H1 (cell line): ENCODE results near the gene CABLES2. TPM values are rescaled to one million over a fixed set of nuclear protein-coding genes. Genes with fewer than 3 reads are reported as not detected.

ENCODE experiments used
- CTCF ChIA-PET: fragments of 300-600 bp; sonication (Branson Sonifier 250); formaldehyde crosslinking; loops from one replicate; lab custom pipeline; 2021; ENCODE audit not compliant: partially characterized antibody; lab: Charles Lee
- POLR2A ChIA-PET: fragments of 300-600 bp; sonication (Branson Sonifier 250); formaldehyde crosslinking; loops from one replicate; lab custom pipeline; 2021; ENCODE audit warnings: inconsistent platforms; ENCODE audit not compliant: partially characterized antibody; lab: Charles Lee
- DNase-seq, 2 experiments: peaks; one replicate each; pipeline versions ENCODE4 v3.0.0 to v3.0.0-alpha.2; 2010 to 2022; ENCODE audit warnings: low spot score in 2 of 2, low read depth in 1 of 2, mixed read lengths in 1 of 2
- FAIRE-seq: peaks from 2 replicates; lab custom pipeline; 2011; peaks lifted over from hg19 to GRCh38; lab: Jason Lieb, UNC
- H2AFZ ChIP-seq: 2 replicates; pipeline ENCODE4 v1.8.1; 2012; ENCODE audit warnings: low read length, inconsistent platforms
- H2AK5ac ChIP-seq: 2 replicates; pipeline ENCODE4 v1.6.1; 2013; ENCODE audit warnings: low read depth, low read length
- H2BK120ac ChIP-seq: replicated peaks from 2 replicates; pipeline ENCODE3; 2013; ENCODE audit warnings: low read depth, low read length, inconsistent platforms
- H2BK12ac ChIP-seq: 2 replicates; pipeline ENCODE4 v1.6.1; 2013; ENCODE audit warnings: low read depth, low read length
- H2BK15ac ChIP-seq: 2 replicates; pipeline ENCODE4 v1.6.1; 2013; ENCODE audit warnings: low read length
- H2BK20ac ChIP-seq: 2 replicates; pipeline ENCODE4 v1.6.1; 2013; ENCODE audit warnings: low read length
- H2BK5ac ChIP-seq: 2 replicates; pipeline ENCODE4 v1.6.1; 2013; ENCODE audit warnings: low read depth, low read length
- H3K14ac ChIP-seq: 2 replicates; pipeline ENCODE4 v1.6.1; 2013; ENCODE audit warnings: inconsistent platforms; ENCODE audit not compliant: insufficient read length
- H3K18ac ChIP-seq: 2 replicates; pipeline ENCODE4 v1.6.1; 2013; ENCODE audit warnings: low read length; ENCODE audit errors: extremely low read depth
- H3K23ac ChIP-seq: 2 replicates; pipeline ENCODE4 v1.6.1; 2013; ENCODE audit warnings: inconsistent platforms; ENCODE audit not compliant: insufficient read length
- H3K23me2 ChIP-seq: 2 replicates; pipeline ENCODE4 v1.6.1; 2013; ENCODE audit warnings: low read depth, low read length
- H3K27ac ChIP-seq: 2 replicates; pipeline ENCODE4 v1.6.1; 2011; ENCODE audit warnings: low read depth, low read length, inconsistent platforms
- H3K27me3 ChIP-seq, 4 experiments: replicated peaks in 1 of 4; 1 replicate in 1 of 4; 2 replicates in 3 of 4; pipeline versions ENCODE4 v1.6.1 to v1.8.1; 2011 to 2013; ENCODE audit warnings: low read length in 3 of 4, mild to moderate bottlenecking in 3 of 4, inconsistent platforms in 2 of 4, mixed read lengths in 2 of 4, moderate library complexity in 1 of 4; ENCODE audit not compliant: control insufficient read depth in 3 of 4, insufficient read depth in 3 of 4; ENCODE audit errors: extremely low read depth in 1 of 4
- H3K36me3 ChIP-seq, 4 experiments: 2 replicates each; pipeline versions ENCODE4 v1.6.1 to v1.8.1; 2011 to 2013; ENCODE audit warnings: mild to moderate bottlenecking in 4 of 4, low read length in 3 of 4, moderate library complexity in 2 of 4, control low read depth in 1 of 4, inconsistent platforms in 1 of 4; ENCODE audit not compliant: insufficient read depth in 4 of 4, control insufficient read depth in 2 of 4
- H3K4ac ChIP-seq: replicated peaks from 2 replicates; pipeline ENCODE3; 2013; ENCODE audit warnings: low read length, low read depth, mixed read lengths, inconsistent platforms; ENCODE audit not compliant: insufficient read length
- H3K4me1 ChIP-seq, 4 experiments: replicated peaks in 1 of 4; 1 replicate in 1 of 4; 2 replicates in 3 of 4; pipeline versions ENCODE4 v1.6.1 to v1.8.1; 2011 to 2013; ENCODE audit warnings: low read length in 3 of 4, inconsistent platforms in 2 of 4, mixed read lengths in 1 of 4; ENCODE audit not compliant: insufficient read depth in 4 of 4, control insufficient read depth in 3 of 4
- H3K4me2 ChIP-seq, 2 experiments: 2 replicates each; pipeline versions ENCODE4 v1.6.1 to v1.8.1; 2011 to 2013; ENCODE audit warnings: low read depth in 2 of 2, low read length in 2 of 2, control low read depth in 1 of 2, inconsistent platforms in 1 of 2, mild to moderate bottlenecking in 1 of 2; ENCODE audit not compliant: insufficient read depth in 1 of 2
- H3K4me3 ChIP-seq, 4 experiments: fragments of 200-600, 300-600 bp in 1 of 4; sonication (generic), shearing (Covaris generic), sonication (Bioruptor Twin) in 1 of 4; 2 replicates each; pipeline versions ENCODE4 v1.5.1 to v1.8.1; 2011 to 2016; ENCODE audit warnings: low read length in 4 of 4, low read depth in 3 of 4, control low read depth in 2 of 4, inconsistent platforms in 2 of 4, mild to moderate bottlenecking in 2 of 4, mixed read lengths in 1 of 4, moderate library complexity in 1 of 4; ENCODE audit not compliant: insufficient read depth in 2 of 4; ENCODE audit errors: extremely low read depth in 1 of 4
- H3K56ac ChIP-seq: replicated peaks from 2 replicates; pipeline ENCODE3; 2013; ENCODE audit warnings: low read depth, mild to moderate bottlenecking, mixed read lengths, low read length, inconsistent platforms; ENCODE audit not compliant: insufficient read length
- H3K79me1 ChIP-seq: 2 replicates; pipeline ENCODE4 v1.6.1; 2013; ENCODE audit warnings: low read depth, low read length, control low read depth
- H3K79me2 ChIP-seq, 2 experiments: 2 replicates each; pipeline versions ENCODE4 v1.6.1 to v1.8.1; 2012 to 2013; ENCODE audit warnings: low read length in 2 of 2, mild to moderate bottlenecking in 2 of 2, inconsistent platforms in 1 of 2; ENCODE audit not compliant: insufficient read depth in 2 of 2, control insufficient read depth in 1 of 2
- H3K9ac ChIP-seq, 4 experiments: replicated peaks in 1 of 4; 1 replicate in 1 of 4; 2 replicates in 3 of 4; pipeline versions ENCODE4 v1.6.1 to v1.8.1; 2011 to 2013; ENCODE audit warnings: low read depth in 3 of 4, low read length in 3 of 4, control low read depth in 2 of 4, mild to moderate bottlenecking in 2 of 4, moderate library complexity in 2 of 4, inconsistent platforms in 1 of 4; ENCODE audit errors: extremely low read depth in 1 of 4
- H3K9me3 ChIP-seq, 2 experiments: 2 replicates each; pipeline versions ENCODE4 v1.6.1 to v1.8.1; 2012 to 2013; ENCODE audit warnings: mild to moderate bottlenecking in 2 of 2, moderate library complexity in 2 of 2, control low read depth in 1 of 2, inconsistent platforms in 1 of 2, low read depth in 1 of 2, low read length in 1 of 2, mixed read lengths in 1 of 2; ENCODE audit not compliant: insufficient read depth in 2 of 2
- H4K20me1 ChIP-seq, 2 experiments: replicated peaks in 1 of 2; 2 replicates each; pipeline versions ENCODE3 to v1.8.1; 2011 to 2013; ENCODE audit warnings: inconsistent platforms in 2 of 2, low read length in 2 of 2, mild to moderate bottlenecking in 1 of 2; ENCODE audit not compliant: insufficient read depth in 2 of 2, control insufficient read depth in 1 of 2
- H4K5ac ChIP-seq: 2 replicates; pipeline ENCODE4 v1.6.1; 2013; ENCODE audit warnings: low read length, low read depth, mixed read lengths, inconsistent platforms; ENCODE audit not compliant: insufficient read length
- H4K8ac ChIP-seq: 2 replicates; pipeline ENCODE4 v1.8.0; 2013; ENCODE audit warnings: mild to moderate bottlenecking, moderate library complexity, low read length, inconsistent platforms; ENCODE audit not compliant: insufficient read depth; ENCODE audit errors: extremely low read depth
- H4K91ac ChIP-seq: replicated peaks from 2 replicates; pipeline ENCODE3; 2013; ENCODE audit warnings: low read length, mixed read lengths, inconsistent platforms; ENCODE audit not compliant: insufficient read length
- BACH1 ChIP-seq: IDR thresholded peaks from 2 replicates; pipeline ENCODE4 v1.6.1; 2012; ENCODE audit warnings: low read length, improper control_type of control experiment
- CEBPB ChIP-seq: IDR thresholded peaks from 2 replicates; pipeline ENCODE4 v1.6.1; 2012; ENCODE audit warnings: low read depth, low read length
- CREB1 ChIP-seq: IDR thresholded peaks from 2 replicates; pipeline ENCODE4 v1.6.1; 2012; ENCODE audit warnings: inconsistent platforms
- EGR1 ChIP-seq: IDR thresholded peaks from 2 replicates; pipeline ENCODE4 v1.6.1; 2011; ENCODE audit warnings: low read depth, low read length, borderline replicate concordance
- EP300 ChIP-seq, 2 experiments: IDR thresholded peaks; 1 replicate in 1 of 2; 2 replicates in 1 of 2; pipeline ENCODE4 v1.6.1; 2011 to 2012; ENCODE audit warnings: low read depth in 2 of 2, low read length in 2 of 2, mild to moderate bottlenecking in 2 of 2, borderline replicate concordance in 1 of 2, inconsistent platforms in 1 of 2, moderate library complexity in 1 of 2
- GABPA ChIP-seq: IDR thresholded peaks from 2 replicates; pipeline ENCODE4 v1.6.1; 2011; ENCODE audit warnings: mild to moderate bottlenecking, low read length, moderate library complexity, borderline replicate concordance; ENCODE audit not compliant: insufficient read depth
- KDM5A ChIP-seq: fragments of 200-600 bp; IDR thresholded peaks from 2 replicates; pipeline ENCODE4 v1.7.1; 2012; ENCODE audit warnings: mild to moderate bottlenecking, low read length, inconsistent platforms, mixed read lengths
- MAFK ChIP-seq: IDR thresholded peaks from 2 replicates; pipeline ENCODE4 v1.6.1; 2012; ENCODE audit warnings: low read depth, mild to moderate bottlenecking, improper control_type of control experiment, low read length
- RFX5 ChIP-seq: IDR thresholded peaks from 2 replicates; pipeline ENCODE4 v1.6.1; 2011; ENCODE audit warnings: low read depth, low read length, improper control_type of control experiment, borderline replicate concordance
- RNF2 ChIP-seq: fragments of 200-900, 300-1000 bp; sonication (generic); IDR thresholded peaks from 2 replicates; pipeline ENCODE4 v1.7.1; 2016; ENCODE audit warnings: borderline replicate concordance, low read depth, mild to moderate bottlenecking, antibody characterized with exemption, low read length; ENCODE audit not compliant: poor library complexity, severe bottlenecking; ENCODE audit errors: missing control alignments
- SAP30 ChIP-seq: fragments of 300-600 bp; sonication (generic); IDR thresholded peaks from 2 replicates; pipeline ENCODE4 v1.7.1; 2012; ENCODE audit warnings: low read length, moderate library complexity, mild to moderate bottlenecking, inconsistent platforms; ENCODE audit not compliant: insufficient read depth, insufficient replicate concordance
- SRF ChIP-seq: IDR thresholded peaks from 2 replicates; pipeline ENCODE4 v1.6.1; 2011; ENCODE audit warnings: mild to moderate bottlenecking, low read depth, low read length, moderate library complexity
- TAF1 ChIP-seq: IDR thresholded peaks from 2 replicates; pipeline ENCODE4 v1.6.1; 2011; ENCODE audit warnings: mild to moderate bottlenecking, low read depth, low read length
- WGBS, 2 experiments: shearing (Covaris generic) in 1 of 2; methylation state at CpG; one replicate each; pipeline versions ENCODE4 v1.1.6 to v1.1.7; 2013 to 2015; ENCODE audit warnings: low lambda C conversion rate in 2 of 2, mixed read lengths in 2 of 2, inconsistent platforms in 1 of 2, low coverage in 1 of 2, missing lambda C conversion rate in 1 of 2; ENCODE audit not compliant: insufficient replicate concordance in 2 of 2, insufficient coverage in 1 of 2, insufficient read length in 1 of 2; ENCODE audit errors: extremely low coverage in 1 of 2, missing lambda C conversion rate in 1 of 2; 5-methylcytosine and 5-hydroxymethylcytosine counted together
- polyA plus RNA-seq, 7 experiments: library from polyadenylated mRNA; depleted of rRNA in 3 of 7; stranded (reverse) in 5 of 7; unstranded in 2 of 7; fragments of >200 nt in 5 of 7; fragments of 200-250 nt in 2 of 7; gene quantifications; 1 replicate in 5 of 7; 2 replicates in 1 of 7; 4 replicates in 1 of 7; pipeline versions ENCODE4 v1.2.1 to v1.2.3, GENCODE V29; 2011 to 2013; ENCODE audit warnings: missing spikeins in 2 of 7, mixed read lengths in 2 of 7
- total RNA-seq: library from RNA; stranded (reverse); fragmentation: NEBNext Ultra II Directional; extraction: Animal tissue kit (Norgen Biotek cat#: 25700); gene quantifications from 2 replicates; pipeline ENCODE4 v1.2.1, GENCODE V29; 2021
- TF ChIP-seq, protein P1 (sequence below): IDR thresholded peaks from 2 replicates; pipeline ENCODE4 v1.6.1; 2012; ENCODE audit warnings: inconsistent platforms

Gene CABLES2
- total and polyA plus RNA-seq, 2 of the 8 experiments (the other 6 are each of a cell fraction or from before 2014, with no cell fraction given) = 8.0 to 8.8 TPM

GRCh38 chr20:62393335-62393665 is 13.8 kb downstream of the CABLES2 start:
- CTCF ChIA-PET = interaction anchor here (0.7 to 9.6 kb wide), 7 partner anchors 9 to 84 kb away, joined by 3 to 103 read pairs (median 4); partner anchors contain the start of gene CABLES2
- POLR2A ChIA-PET = interaction anchor here (1.2 to 8.7 kb wide), 8 partner anchors 9 to 65 kb away, joined by 3 to 105 read pairs (median 5); partner anchors contain the start of gene LAMA5
- H2BK20ac ChIP-seq = no peak overlapping the region
- 91% methylated on average over 12 of the region's 12 CpGs; no CpG with 5 or more reads in 1 of the 2 experiments for WGBS, 2 experiments
- peaks cover 0 to 6% of the 10 kb centered on the region in 2 experiments; a peak in 2 of 4 replicates for H3K79me2 ChIP-seq
- H4K20me1 ChIP-seq = peaks cover 3 to 12% of the 10 kb centered on the region in 2 experiments
- H2AK5ac ChIP-seq = no peak overlapping the region
- H3K4me2 ChIP-seq = no peak overlapping the region
- H3K4ac ChIP-seq = no peak overlapping the region
- peaks cover 6% of the 10 kb centered on the region; the same call in 1 of the 2 replicates for H3K23me2 ChIP-seq
- H2AFZ ChIP-seq = no peak overlapping the region
- H3K56ac ChIP-seq = no peak overlapping the region
- H2BK15ac ChIP-seq = no peak overlapping the region
- DNase-seq = no peak
- no peaks in the 10 kb centered on the region for H3K4me1 ChIP-seq
- no peak overlapping the region for H2BK12ac ChIP-seq
- no peak overlapping the region for H2BK120ac ChIP-seq
- H3K23ac ChIP-seq = no peak overlapping the region
- no peak overlapping the region for H3K9ac ChIP-seq
- no peak overlapping the region for H3K18ac ChIP-seq
- no peak overlapping the region for H4K91ac ChIP-seq
- H3K9me3 ChIP-seq = peaks cover 0 to 2% of the 10 kb centered on the region in 2 experiments; a peak in 1 of 4 replicates
- no peak overlapping the region for H3K4me3 ChIP-seq
- H4K8ac ChIP-seq = no peak overlapping the region
- peak overlapping the region; percentile 35; the same call in 1 of the 2 replicates for H2BK5ac ChIP-seq
- FAIRE-seq = no peak
- H3K79me1 ChIP-seq = peaks cover 3% of the 10 kb centered on the region
- H4K5ac ChIP-seq = no peak overlapping the region
- H3K36me3 ChIP-seq = peaks cover 13 to 17% (median 15%) of the 10 kb centered on the region in 4 experiments
- H3K27me3 ChIP-seq = no peaks in the 10 kb centered on the region
- H3K14ac ChIP-seq = no peak overlapping the region
- no peak overlapping the region for H3K27ac ChIP-seq
- TF ChIP-seq CREB1 (no peak), EGR1 (no peak), MAFK (no peak), EP300 (IDR thresholded peaks at IDR 0.05; ENCODE audit: borderline replicate concordance in 1 of 2, low read depth in 2 of 2, low read length in 2 of 2) (no peak), RNF2 (no peak), TAF1 (no peak), RFX5 (no peak), BACH1 (no peak), KDM5A (no peak), SAP30 (no peak), GABPA (no peak), CEBPB (no peak), SRF (no peak)
- TF ChIP-seq, protein P1, sequence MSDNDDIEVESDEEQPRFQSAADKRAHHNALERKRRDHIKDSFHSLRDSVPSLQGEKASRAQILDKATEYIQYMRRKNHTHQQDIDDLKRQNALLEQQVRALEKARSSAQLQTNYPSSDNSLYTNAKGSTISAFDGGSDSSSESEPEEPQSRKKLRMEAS = no peak
